Right cardiac atrium (tissue), 5 donors: ENCODE results near the gene MICALL1. TPM values are rescaled to one million over a fixed set of nuclear protein-coding genes. Genes with fewer than 3 reads are reported as not detected.

Experiments
- ATAC-seq, 2 donors: fragments of 200-7000 bp; cut with Tn5 transposase; one replicate each; pipeline versions ENCODE4 v1.8.0 to v1.9.1; 2020; ENCODE audit warnings: moderate library complexity in 2 of 2, mild to moderate bottlenecking in 1 of 2
- DNase-seq, 3 donors: peaks; one replicate each; pipeline ENCODE4 v3.0.0-alpha.2; 2020
- H3K27ac ChIP-seq: one replicate; pipeline ENCODE4 v1.5.1; 2013; ENCODE audit warnings: mild to moderate bottlenecking, low read length, control low read depth, moderate library complexity
- H3K27me3 ChIP-seq: one replicate; pipeline ENCODE4 v1.6.1; 2013; ENCODE audit not compliant: control insufficient read depth, insufficient read depth
- H3K4me1 ChIP-seq: one replicate; pipeline ENCODE4 v1.6.1; 2013; ENCODE audit warnings: low read length; ENCODE audit not compliant: control insufficient read depth, insufficient read depth
- H3K4me3 ChIP-seq: one replicate; pipeline ENCODE4 v1.5.1; 2013; ENCODE audit warnings: low read length, control low read depth
- H3K9me3 ChIP-seq: one replicate; pipeline ENCODE4 v1.6.1; 2013; ENCODE audit warnings: low read length; ENCODE audit not compliant: control insufficient read depth
- WGBS: extraction: QIAGEN DNeasy Blood & Tissue Kit; methylation state at CpG from one replicate; pipeline ENCODE4 v1.1.7; 2013; 5-methylcytosine and 5-hydroxymethylcytosine counted together
- intact Hi-C, 4 donors: fragments of 100-400 bp; cut with DNase I; formaldehyde crosslinking; loops; one replicate each; pipeline versions ENCODE4 v1.11.0 to v1.14.0; 2022 to 2023
- polyA plus RNA-seq: library from polyadenylated mRNA; stranded (reverse); fragments of 200-250 nt; gene quantifications from one replicate; pipeline ENCODE4 v1.2.3, GENCODE V29; 2013
- total RNA-seq, 4 donors: library from RNA; stranded (reverse); fragmentation: NEBNext Ultra II Directional; extraction: Animal tissue kit (Norgen Biotek cat#: 25700); gene quantifications; one replicate each; pipeline ENCODE4 v1.2.1, GENCODE V29; 2021
- donor health status: healthy with polysubstance abuse.
- donor health status: DM: no; HTN: yes; CAD: no.
- donor health status: DM: no; HTN: no; CAD: no.
- donor health status: DM: no; HTN: yes; CAD: no; lungs with severe emphysema.
- donor health status: DM: yes; HTN: yes; CAD: no.

The MICALL1 gene
- total and polyA plus RNA-seq, 5 donors = 9.8 to 17.0 (median 13.2) TPM

DNA sequence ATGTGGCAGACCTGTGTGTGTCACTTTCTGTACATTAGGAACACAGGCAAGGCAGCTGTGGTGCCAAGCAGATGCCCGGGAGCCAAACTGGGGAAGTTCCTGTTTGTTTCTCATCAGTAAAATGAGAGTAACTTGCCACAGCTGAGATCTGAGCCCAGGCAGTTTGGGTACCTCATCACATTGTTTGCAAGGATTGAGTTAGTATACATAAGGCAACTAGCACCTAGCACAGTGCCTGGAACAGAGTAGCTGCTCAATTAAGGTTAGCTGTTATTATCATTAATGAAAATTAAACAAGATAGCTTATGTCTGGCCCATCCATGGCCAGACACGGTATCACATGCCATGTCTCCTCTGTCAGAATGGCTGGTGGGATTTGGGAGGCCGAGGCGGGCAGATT is 70.5 kb downstream of the MICALL1 start:
- no peak overlapping the region for H3K27ac ChIP-seq
- H3K9me3 ChIP-seq = no peaks in the 10 kb centered on the region
- ATAC-seq (no peak), DNase-seq (no peak)
- no peaks in the 10 kb centered on the region for H3K27me3 ChIP-seq
- no peak overlapping the region for H3K4me3 ChIP-seq
- WGBS = 94% methylated on average over 4 of the region's 4 CpGs
- H3K4me1 ChIP-seq = peaks cover 2% of the 10 kb centered on the region
- intact Hi-C loops = no loop called here

DNA sequence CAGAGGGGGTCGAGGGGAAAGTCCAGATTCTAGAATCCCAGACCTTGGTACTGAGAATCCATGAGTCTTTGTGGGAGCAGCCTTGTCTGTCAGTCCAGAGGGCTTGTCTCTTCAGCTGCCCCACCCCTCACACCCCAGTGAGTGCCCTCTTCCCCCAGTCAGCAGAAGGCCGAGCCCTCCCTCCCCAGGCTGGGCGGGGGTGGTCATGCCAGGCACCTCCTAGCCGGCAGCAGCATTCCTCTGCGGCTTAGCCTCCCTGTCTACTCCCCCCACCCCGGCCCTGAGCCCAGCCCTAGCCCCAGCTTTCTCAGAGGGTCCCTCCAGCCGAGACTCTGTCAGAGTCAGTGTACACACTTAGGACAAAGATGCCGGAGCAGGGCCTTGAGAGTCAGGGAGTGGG is 73.7 kb downstream of the MICALL1 start:
- Histone ChIP-seq H3K9me3 (no peaks in the 10 kb centered on the region), H3K4me3 (no peak overlapping the region), H3K4me1 (peaks cover 2% of the 10 kb centered on the region), H3K27me3 (no peaks in the 10 kb centered on the region), H3K27ac (no peak overlapping the region)
- ATAC-seq = no peak
- 78% methylated on average over 8 of the region's 8 CpGs for WGBS
- intact Hi-C loops = no loop called here
- peak in 2 of 3 donors; percentile 41 to 61 for DNase-seq

- Histone ChIP-seq H3K27me3 (no peaks in the 10 kb centered on the region), H3K4me3 (no peak overlapping the region), H3K9me3 (no peaks in the 10 kb centered on the region), H3K27ac (no peak overlapping the region), H3K4me1 (peaks cover 2% of the 10 kb centered on the region)
- peak; percentile 10 to 18 for ATAC-seq
- DNase-seq = peak in 1 of 3 donors; percentile 60
- WGBS = 76% methylated on average over 6 of the region's 6 CpGs
- intact Hi-C loops = no loop called here
These were observed 75.3 kb downstream of the MICALL1 start for GRCh38 chr22:37981282-37982011.

- WGBS = 77% methylated on average over 8 of the region's 8 CpGs
- H3K27ac ChIP-seq = peak overlapping the region; percentile 8
These were observed 76.2 kb downstream of the MICALL1 start for GRCh38 chr22:37982151-37982785.

DNA sequence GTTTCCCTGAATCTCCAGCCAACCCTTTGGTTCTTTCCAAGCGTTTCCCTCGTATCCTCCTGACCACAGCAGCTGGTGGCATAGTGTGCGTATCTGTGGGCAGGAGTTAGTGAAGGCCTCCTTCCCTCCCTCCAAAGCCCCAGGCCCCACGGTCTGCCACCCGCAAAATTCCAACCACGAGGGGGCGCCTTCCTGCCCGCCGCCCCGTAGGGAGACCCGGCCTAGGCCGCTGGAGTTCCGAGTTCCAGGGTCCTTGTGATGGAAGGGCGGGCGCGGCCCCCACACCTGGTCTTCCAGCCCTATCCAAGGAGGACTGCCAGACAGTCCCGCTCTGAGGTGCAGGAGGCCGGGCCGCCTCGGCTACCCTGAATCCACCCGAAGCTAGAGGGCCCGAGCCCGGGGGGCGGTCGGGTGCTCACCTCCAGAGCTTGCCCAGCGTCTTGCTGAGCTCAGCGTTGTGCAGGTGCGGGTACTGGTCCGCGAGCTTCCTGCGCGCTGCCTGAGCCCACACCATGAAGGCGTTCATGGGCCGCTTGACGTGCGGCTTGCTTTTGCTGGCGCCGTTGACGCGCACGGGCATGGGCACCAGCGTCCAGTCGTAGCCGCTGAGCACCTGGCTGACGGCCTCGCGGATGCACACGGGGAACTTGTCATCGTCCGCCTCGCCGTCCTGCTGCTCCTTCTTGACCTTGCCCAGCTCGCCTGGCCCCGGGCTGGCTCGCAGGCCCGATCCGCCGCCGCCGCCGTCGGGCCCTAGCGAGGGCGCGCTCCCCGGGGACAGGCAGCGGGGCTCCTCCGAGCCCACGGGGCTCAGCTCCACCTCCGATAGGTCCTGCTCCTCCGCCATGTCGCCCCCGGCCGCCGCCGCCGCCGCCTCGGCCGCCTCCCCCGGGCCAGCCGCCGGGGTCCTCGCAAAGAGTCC is 77.1 kb downstream of the MICALL1 start:
- H3K27ac ChIP-seq = no peak overlapping the region
- peak in 2 of 3 donors; percentile 51 to 60 for DNase-seq
- intact Hi-C loops = no loop called here
- peaks cover 2% of the 10 kb centered on the region for H3K4me1 ChIP-seq
- H3K4me3 ChIP-seq = no peak overlapping the region
- ATAC-seq = no peak
- no peaks in the 10 kb centered on the region for H3K27me3 ChIP-seq
- WGBS = 60% methylated on average over 84 of the region's 84 CpGs
- H3K9me3 ChIP-seq = no peaks in the 10 kb centered on the region

More at GRCh38 chr22:37982151-37982785, 76.2 kb downstream of the MICALL1 start:
- Histone ChIP-seq H3K27me3 (no peaks in the 10 kb centered on the region), H3K4me3 (no peak overlapping the region), H3K4me1 (peaks cover 2% of the 10 kb centered on the region), H3K9me3 (no peaks in the 10 kb centered on the region)
- intact Hi-C loops = no loop called here
- DNase-seq (peak in 2 of 3 donors; percentile 57 to 71), ATAC-seq (peak; percentile 19 to 25)

- H3K9me3 ChIP-seq = no peaks in the 10 kb centered on the region
- no peaks in the 10 kb centered on the region for H3K27me3 ChIP-seq
- peaks cover 2% of the 10 kb centered on the region for H3K4me1 ChIP-seq
- no peak within 1 kb of the TSS for H3K27ac ChIP-seq
- WGBS = 75% methylated on average over 42 of the region's 42 CpGs
- DNase-seq = peak in 2 of 3 donors; percentile 36 to 42
- ATAC-seq = no peak
- no peak within 1 kb of the TSS for H3K4me3 ChIP-seq
- intact Hi-C loops = no loop called here
These were observed 78.0 kb downstream of the MICALL1 start, which contains the start of gene SOX10 for GRCh38 chr22:37983860-37984791. SOX10 (minus strand) TSS chr22:37984555; CDS start chr22:37983784, 771 bp downstream.

DNA sequence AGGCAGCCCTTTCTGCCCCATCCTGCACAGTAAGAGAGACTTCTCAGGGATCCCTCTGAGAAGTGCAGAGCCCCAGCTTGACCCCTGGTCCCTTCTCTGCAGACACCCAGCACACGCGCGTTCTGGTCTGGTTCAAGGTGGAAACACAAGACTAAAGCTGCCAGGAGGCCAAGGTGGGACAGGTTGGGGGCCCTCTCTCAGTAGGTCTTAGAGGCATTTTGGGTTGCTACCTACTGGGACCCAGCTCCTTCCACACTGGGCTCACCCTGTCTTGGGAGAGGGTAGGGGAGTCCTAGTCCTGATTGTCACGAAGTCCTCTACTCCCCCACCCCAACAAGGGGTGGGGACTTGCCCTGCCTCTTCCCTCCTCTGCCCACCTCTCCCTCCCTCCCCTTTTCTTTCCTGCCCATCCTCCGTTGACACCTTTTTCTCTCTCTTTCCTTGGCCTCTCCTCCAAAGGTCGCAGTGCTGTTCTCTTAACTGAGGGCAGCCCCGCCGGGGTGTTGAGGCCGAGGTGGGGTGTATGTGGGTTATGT is 79.0 kb downstream of the MICALL1 start:
- H3K4me1 ChIP-seq = peaks cover 4% of the 10 kb centered on the region
- H3K27ac ChIP-seq = no peak overlapping the region
- H3K4me3 ChIP-seq = no peak overlapping the region
- DNase-seq = peak in 1 of 3 donors; percentile 5
- intact Hi-C loops = no loop called here
- no peaks in the 10 kb centered on the region for H3K27me3 ChIP-seq
- no peaks in the 10 kb centered on the region for H3K9me3 ChIP-seq
- ATAC-seq = no peak
- WGBS = 83% methylated on average over 9 of the region's 9 CpGs

DNA sequence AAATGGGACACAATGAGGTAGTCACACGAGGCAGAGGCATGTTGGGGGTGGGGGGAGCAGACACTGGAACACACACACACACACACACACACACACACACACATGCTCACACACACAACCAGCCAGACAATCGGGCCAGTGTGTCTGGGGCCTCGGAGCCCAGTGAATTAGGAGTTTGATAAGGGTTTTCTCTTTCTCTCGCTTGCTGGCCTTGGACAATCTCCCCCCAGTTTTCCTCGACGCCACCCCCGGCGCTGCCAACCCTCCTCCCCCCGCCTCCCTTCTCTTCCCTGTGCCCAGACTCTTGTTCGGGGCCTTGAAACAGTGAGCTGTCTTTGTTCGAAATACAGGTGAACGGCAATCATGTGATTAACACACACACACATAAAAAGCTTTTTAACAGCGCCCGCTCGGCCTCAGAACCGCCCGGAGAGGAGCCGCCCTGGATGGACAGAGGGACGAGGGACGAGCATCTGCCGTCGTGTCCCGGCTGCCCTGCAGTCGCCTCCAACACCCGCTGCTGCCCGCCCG is 79.7 kb downstream of the MICALL1 start:
- Histone ChIP-seq H3K9me3 (no peaks in the 10 kb centered on the region), H3K4me3 (no peak overlapping the region), H3K27me3 (no peaks in the 10 kb centered on the region), H3K27ac (no peak overlapping the region), H3K4me1 (peaks cover 5% of the 10 kb centered on the region)
- peak in 1 of 3 donors; percentile 47 for DNase-seq
- intact Hi-C loops = no loop called here
- ATAC-seq = no peak
- WGBS = 83% methylated on average over 27 of the region's 27 CpGs

- Histone ChIP-seq H3K9me3 (no peaks in the 10 kb centered on the region), H3K4me3 (no peak overlapping the region), H3K27ac (no peak overlapping the region), H3K4me1 (peaks cover 4% of the 10 kb centered on the region), H3K27me3 (no peaks in the 10 kb centered on the region)
- ATAC-seq (no peak), DNase-seq (peak in 1 of 3 donors; percentile 37)
- 82% methylated on average over 7 of the region's 7 CpGs for WGBS
- intact Hi-C loops = no loop called here
These were observed 80.3 kb downstream of the MICALL1 start for GRCh38 chr22:37986371-37986770.
